ENCODE data around the gene TLX2.

Gene TLX2

DNA sequence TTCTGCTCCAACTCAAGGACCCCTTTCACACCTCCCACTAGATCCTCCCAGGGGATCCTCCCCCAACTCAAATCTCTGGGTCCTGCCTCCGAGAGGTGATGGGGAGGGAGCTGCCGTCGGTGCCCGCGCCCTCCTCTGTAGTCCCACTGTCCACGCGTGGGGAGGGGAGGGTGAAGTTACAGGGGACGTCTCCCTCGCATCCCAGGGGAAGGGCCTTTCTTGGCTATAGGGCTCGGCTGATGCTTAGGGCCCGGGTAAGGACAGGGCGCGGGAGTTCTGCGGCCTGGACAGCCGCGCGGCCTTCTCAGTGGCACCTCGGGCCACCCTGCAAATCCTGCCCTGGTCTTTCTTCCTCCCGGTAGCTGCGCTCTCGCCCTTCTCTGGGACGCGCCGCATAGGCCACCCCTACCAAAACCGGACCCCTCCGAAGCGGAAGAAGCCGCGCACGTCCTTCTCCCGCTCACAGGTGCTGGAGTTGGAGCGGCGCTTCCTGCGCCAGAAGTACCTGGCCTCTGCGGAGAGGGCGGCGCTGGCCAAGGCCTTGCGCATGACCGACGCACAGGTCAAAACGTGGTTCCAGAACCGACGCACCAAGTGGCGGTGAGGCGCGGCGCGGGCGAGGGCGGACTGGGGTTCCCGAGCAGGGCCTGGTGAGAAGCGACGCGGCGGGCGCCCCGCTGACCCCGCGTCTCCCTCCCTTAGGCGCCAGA, 1.2 kb downstream of the TLX2 start:
- peak overlapping the region; percentile 80 for H3K4me3 Mint-ChIP-seq

DNA sequence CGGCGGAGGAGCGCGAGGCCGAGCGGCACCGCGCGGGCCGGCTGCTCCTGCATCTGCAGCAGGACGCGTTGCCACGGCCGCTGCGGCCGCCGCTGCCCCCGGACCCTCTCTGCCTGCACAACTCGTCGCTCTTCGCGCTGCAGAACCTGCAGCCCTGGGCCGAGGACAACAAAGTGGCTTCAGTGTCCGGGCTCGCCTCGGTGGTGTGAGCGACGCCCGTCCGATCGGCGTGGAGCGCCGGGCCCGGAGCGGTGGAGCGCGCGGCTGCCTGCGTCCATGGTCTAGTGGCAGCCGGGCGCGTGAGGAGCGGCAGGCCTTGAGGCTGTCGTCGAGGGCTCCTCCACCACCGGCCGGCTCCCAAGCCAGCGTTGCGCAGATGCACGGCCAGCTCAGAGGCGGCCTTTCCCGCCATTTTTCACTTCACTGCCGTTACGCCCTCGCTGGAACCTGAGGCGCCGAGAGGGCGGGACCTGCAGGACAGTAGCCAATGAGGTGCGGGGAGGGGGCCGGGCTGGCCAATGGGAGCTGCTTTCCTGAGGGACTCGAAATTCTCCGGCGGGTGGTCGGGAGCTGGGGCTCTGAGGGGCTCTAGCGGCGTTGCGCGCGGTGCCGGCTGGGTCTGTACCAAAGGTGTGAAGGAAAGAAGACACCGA, 1.9 kb downstream of the TLX2 start:
- peaks cover 8% of the 10 kb centered on the region for H3K36me3 Mint-ChIP-seq (ENCODE audit: low read depth)
- H3K4me1 Mint-ChIP-seq (ENCODE audit: low read depth): peaks cover 16% of the 10 kb centered on the region
- H3K4me3 Mint-ChIP-seq: peak overlapping the region; percentile 73
- H3K9me3 Mint-ChIP-seq: no peaks in the 10 kb centered on the region
- peak overlapping the region; percentile 37 for H3K27ac Mint-ChIP-seq
- H3K27me3 Mint-ChIP-seq (ENCODE audit: low read depth): peaks cover 81% of the 10 kb centered on the region

More for the DNA sequence above, 1.2 kb downstream of the TLX2 start:
- Mint-ChIP-seq H3K4me1 (ENCODE audit: low read depth) (peaks cover 19% of the 10 kb centered on the region), H3K36me3 (ENCODE audit: low read depth) (peaks cover 8% of the 10 kb centered on the region), H3K9me3 (no peaks in the 10 kb centered on the region), H3K27me3 (ENCODE audit: low read depth) (peaks cover 85% of the 10 kb centered on the region), H3K27ac (no peak overlapping the region)

DNA sequence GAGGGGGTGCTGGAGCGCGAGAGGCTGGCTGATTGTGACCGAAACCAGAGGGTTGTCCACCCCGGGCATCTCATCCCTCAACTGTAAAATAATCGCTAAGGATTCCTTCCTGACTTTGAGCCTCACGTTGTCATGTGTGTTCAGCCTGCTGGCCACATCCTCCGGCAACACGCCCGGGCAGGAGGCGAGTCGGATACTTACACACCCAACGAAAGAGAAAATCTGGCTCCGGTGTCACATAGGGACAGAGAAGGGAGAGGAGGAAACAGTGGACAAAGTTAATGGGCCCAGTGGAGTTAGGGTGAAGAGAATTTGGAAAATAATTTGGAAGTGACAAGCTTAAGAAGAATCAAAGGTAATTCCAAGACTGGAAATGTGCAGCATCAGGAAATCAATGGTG, 2.4 kb downstream of the TLX2 start:
- H3K4me3 Mint-ChIP-seq: peak overlapping the region; percentile 73
- H3K27ac Mint-ChIP-seq: peak overlapping the region; percentile 37
- H3K4me1 Mint-ChIP-seq (ENCODE audit: low read depth): peaks cover 15% of the 10 kb centered on the region
- peaks cover 76% of the 10 kb centered on the region for H3K27me3 Mint-ChIP-seq (ENCODE audit: low read depth)
- no peaks in the 10 kb centered on the region for H3K9me3 Mint-ChIP-seq
- H3K36me3 Mint-ChIP-seq (ENCODE audit: low read depth): peaks cover 8% of the 10 kb centered on the region

DNA sequence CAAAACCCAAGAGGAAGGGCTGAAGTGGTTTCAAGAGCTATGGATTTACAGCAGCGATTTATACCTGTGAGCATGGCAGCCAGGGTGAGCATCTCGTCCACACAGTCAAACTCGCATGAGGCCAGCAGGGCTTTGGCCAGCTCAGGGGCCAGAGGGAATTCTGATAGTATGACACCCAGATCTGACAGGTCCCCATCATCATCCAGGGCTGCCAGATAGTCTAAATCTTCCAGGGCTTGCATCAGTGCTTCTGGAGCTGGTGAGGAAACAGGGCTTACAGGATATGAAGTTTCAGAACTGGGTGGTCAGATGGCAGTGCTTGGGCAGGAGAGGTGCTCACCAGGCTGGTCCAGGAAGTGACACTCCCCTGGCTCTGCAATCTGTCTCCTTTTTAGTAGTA, 8.3 kb downstream of the TLX2 start:
- Mint-ChIP-seq H3K27me3 (ENCODE audit: low read depth) (peaks cover 30% of the 10 kb centered on the region), H3K36me3 (ENCODE audit: low read depth) (peaks cover 19% of the 10 kb centered on the region), H3K27ac (no peak overlapping the region), H3K4me1 (ENCODE audit: low read depth) (peaks cover 12% of the 10 kb centered on the region), H3K4me3 (no peak overlapping the region), H3K9me3 (no peaks in the 10 kb centered on the region)

DNA sequence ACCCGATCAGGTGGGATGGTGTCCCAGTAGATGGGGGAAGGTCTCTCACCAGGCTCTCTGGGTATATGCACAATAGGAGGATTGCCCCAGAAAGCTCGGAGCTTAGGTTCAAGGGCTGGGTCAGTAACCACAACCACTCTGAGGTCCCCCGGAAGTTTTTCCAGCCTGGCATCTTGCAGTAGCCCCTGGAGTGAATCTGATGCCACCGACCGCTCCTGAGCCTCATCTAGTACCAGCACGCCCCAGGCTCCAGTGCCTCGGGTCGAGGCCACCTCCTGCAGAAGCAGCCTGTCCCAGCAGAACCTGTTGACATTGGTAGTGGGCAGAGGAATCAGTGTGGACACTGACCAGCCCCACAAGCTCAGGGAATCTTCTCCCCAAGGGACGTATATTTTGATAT, 9.8 kb downstream of the TLX2 start:
- H3K36me3 Mint-ChIP-seq (ENCODE audit: low read depth): peaks cover 32% of the 10 kb centered on the region
- peaks cover 24% of the 10 kb centered on the region for H3K4me1 Mint-ChIP-seq (ENCODE audit: low read depth)
- H3K27me3 Mint-ChIP-seq (ENCODE audit: low read depth): peaks cover 15% of the 10 kb centered on the region
- H3K9me3 Mint-ChIP-seq: no peaks in the 10 kb centered on the region
- H3K27ac Mint-ChIP-seq: no peak overlapping the region
- H3K4me3 Mint-ChIP-seq: no peak overlapping the region

DNA sequence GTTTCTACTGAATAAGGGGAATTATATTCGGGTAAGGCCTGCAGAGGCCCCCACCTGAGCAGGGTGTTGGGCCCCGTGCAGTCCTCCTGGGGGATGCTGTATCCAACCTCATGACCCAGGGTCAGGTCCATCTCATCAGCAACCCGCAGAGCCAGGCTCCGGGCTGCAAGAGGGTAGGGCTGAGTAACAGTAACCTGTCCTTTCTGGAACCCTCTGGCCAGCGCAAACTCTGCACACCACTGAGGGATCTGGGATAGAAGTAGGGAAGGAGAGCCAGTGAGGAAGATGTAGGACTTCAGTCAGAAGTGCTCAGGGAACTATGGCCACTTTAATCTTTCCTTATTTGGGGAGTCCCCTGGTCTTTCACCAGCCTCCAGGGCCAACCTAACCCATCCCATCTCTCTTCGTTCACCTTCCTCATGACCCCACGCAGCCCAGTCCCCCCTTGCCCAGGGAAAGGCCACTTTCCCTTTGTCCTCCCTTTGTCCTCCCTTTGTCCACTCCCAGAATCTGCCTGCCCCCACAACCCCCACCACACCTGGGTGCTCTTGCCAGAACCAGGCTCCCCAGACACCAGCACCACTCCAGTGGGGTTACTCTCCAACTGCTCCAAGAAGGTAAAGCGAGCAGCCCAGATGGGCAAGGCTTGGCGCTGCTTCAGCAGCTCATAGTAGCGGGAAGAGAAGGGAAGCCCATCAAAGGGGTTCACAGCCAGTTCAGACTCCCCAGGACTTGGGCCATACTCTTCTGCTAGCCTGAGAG, 10.9 kb downstream of the TLX2 start:
- no peaks in the 10 kb centered on the region for H3K9me3 Mint-ChIP-seq
- H3K27ac Mint-ChIP-seq: no peak overlapping the region
- peaks cover 32% of the 10 kb centered on the region for H3K36me3 Mint-ChIP-seq (ENCODE audit: low read depth)
- H3K4me1 Mint-ChIP-seq (ENCODE audit: low read depth): peaks cover 25% of the 10 kb centered on the region
- H3K4me3 Mint-ChIP-seq: no peak overlapping the region
- peaks cover 4% of the 10 kb centered on the region for H3K27me3 Mint-ChIP-seq (ENCODE audit: low read depth)

DNA sequence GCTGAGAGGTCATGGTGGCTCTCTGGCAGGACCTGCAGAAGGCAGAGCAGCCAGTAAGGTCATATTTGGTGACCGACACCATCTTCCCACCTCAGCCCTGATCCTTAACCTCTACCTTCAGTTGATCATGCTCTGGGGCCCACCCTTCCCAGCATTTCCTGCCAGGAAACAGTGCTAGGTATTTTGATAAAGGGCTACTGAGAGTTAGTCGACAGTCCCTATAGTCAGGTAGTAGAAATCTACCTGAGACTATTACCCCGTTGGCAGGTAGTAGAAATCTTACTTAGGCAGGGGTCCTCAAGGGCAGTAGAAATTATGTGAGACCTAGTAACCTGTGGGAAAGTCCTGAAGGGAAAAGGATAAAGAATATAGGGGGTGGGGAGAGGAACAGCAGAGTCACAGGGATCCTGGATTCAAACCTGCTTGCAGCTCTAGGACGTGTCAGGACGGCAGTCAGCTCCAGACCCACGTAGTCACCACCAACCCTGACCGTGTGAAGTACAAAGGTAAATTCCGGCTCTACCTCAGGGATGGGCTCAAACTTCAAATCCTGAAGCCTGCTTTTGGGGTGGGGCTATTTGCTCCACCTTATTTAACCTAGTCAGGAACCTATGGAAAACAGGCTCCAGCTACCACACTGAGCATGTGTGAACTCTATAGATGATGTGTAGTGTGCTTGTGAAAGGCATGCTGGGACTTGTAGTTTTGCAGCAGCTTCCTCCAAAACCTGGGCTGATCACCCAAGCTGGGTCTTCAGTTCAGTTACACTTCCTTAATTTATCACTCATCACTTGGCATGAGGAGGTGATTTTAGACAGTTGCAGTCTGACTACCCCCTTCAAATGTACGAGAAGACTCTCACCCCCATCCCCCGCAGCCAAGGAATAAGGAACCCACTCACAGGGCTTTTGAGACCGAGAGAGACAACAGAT, 11.7 kb downstream of the TLX2 start, which contains the start of gene DQX1:
Gene DQX1, minus strand, starts transcription at position 515 of the 932 bp plus-strand sequence. Its CDS starts 502 bp downstream, at position 13.
- peaks cover 34% of the 10 kb centered on the region for H3K36me3 Mint-ChIP-seq (ENCODE audit: low read depth)
- peaks cover 27% of the 10 kb centered on the region for H3K4me1 Mint-ChIP-seq (ENCODE audit: low read depth)
- H3K27me3 Mint-ChIP-seq (ENCODE audit: low read depth): no peaks in the 10 kb centered on the region
- H3K27ac Mint-ChIP-seq: peak within 1 kb of the TSS; percentile 7
- H3K4me3 Mint-ChIP-seq: peak within 1 kb of the TSS; percentile 11
- H3K9me3 Mint-ChIP-seq: no peaks in the 10 kb centered on the region

DNA sequence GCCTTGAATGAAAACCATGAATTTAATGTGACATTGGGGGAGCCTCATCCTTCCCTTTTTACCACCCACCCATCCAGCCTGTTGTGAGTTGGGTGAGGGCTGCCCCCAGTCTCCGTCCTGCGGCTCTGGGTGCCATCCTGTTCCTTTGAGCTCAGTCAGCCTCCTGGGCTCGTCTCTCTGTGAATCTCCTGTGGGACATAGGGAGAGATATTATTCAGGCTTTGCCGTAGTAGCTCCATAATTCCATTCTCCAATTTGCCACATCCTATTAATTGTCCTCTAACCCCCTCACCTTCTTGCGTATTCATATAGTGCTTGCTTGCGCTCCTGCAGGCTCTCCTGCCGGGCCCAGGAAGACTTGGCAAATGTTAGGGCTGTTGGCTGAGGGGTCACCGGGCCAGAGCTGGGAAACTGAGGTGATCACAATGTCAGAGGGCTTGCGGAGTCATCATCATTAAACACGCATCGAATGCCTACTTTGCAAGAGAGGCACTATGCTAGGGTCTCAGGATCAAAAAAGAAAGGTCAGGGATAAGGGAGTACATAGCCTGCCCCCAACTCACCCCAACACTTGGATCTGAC, 12.5 kb downstream of the TLX2 start:
- H3K4me1 Mint-ChIP-seq (ENCODE audit: low read depth): peaks cover 35% of the 10 kb centered on the region
- peak overlapping the region; percentile 7 for H3K27ac Mint-ChIP-seq
- H3K27me3 Mint-ChIP-seq (ENCODE audit: low read depth): no peaks in the 10 kb centered on the region
- no peaks in the 10 kb centered on the region for H3K9me3 Mint-ChIP-seq
- H3K4me3 Mint-ChIP-seq: no peak overlapping the region
- H3K36me3 Mint-ChIP-seq (ENCODE audit: low read depth): peaks cover 35% of the 10 kb centered on the region

DNA sequence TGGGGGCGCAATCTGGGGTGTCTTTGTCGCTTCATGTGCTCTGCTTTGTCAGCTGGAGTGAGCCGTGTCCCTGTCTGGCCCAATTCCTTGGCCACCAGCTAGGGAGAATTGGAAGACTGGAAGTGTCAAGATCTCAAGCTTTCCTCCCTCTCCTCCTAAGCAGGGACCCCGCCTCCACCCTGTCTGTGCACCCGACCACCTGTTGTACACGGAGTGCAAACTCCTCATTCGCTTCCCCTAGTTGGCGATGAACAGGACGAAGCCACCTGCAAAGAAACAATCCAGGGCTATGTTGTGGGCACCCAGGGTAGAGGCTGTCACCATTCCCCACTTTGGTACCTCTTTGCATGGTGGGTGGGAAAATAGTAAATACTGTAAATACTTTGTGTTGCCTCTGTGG, 13.5 kb downstream of the TLX2 start:
- peak overlapping the region; percentile 96 for H3K27ac Mint-ChIP-seq

DNA sequence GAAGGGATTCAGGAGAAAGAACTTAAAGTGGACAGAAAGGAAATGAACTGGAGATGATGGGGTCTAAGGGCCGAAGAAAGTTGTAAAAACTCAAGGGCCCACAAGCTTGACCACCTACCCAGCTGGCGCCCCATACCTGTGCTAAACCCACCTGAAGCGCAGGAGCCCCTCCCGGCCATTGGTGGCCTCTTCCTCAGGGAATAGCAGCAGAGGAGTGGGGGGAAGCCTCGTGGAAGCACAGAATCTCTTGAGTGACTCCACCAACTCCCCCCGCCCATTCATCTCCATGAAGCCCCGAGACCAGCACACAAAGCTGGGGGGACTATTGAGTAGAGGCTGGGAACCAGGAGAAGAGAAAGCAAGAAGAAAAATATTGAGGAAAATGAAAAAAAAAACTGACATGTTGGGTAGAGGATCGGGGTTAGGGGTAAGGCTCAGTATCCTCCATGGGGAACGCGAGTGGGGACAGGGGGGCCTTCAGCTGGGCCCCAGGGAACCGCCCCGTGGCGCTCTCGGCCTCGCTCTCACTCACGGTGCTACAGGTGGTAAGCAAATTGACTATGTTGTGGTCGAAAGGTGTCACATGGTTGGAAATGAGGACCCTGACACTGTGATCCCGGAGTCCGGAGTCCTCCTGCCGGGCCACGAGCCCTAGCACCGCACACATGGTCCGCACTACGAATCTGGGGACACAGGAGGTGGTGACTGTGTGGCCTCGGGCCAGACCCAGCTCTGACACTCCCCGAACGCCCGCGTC, 14.5 kb downstream of the TLX2 start:
- no peaks in the 10 kb centered on the region for H3K27me3 Mint-ChIP-seq (ENCODE audit: low read depth)
- H3K9me3 Mint-ChIP-seq: no peaks in the 10 kb centered on the region
- peak overlapping the region; percentile 96 for H3K27ac Mint-ChIP-seq
- H3K4me1 Mint-ChIP-seq (ENCODE audit: low read depth): peaks cover 46% of the 10 kb centered on the region
- H3K4me3 Mint-ChIP-seq: peak overlapping the region; percentile 97
- H3K36me3 Mint-ChIP-seq (ENCODE audit: low read depth): peaks cover 42% of the 10 kb centered on the region

More for the DNA sequence above, 13.5 kb downstream of the TLX2 start:
- H3K27me3 Mint-ChIP-seq (ENCODE audit: low read depth): no peaks in the 10 kb centered on the region
- peaks cover 45% of the 10 kb centered on the region for H3K4me1 Mint-ChIP-seq (ENCODE audit: low read depth)
- H3K9me3 Mint-ChIP-seq: no peaks in the 10 kb centered on the region
- H3K4me3 Mint-ChIP-seq: peak overlapping the region; percentile 97
- peaks cover 42% of the 10 kb centered on the region for H3K36me3 Mint-ChIP-seq (ENCODE audit: low read depth)

DNA sequence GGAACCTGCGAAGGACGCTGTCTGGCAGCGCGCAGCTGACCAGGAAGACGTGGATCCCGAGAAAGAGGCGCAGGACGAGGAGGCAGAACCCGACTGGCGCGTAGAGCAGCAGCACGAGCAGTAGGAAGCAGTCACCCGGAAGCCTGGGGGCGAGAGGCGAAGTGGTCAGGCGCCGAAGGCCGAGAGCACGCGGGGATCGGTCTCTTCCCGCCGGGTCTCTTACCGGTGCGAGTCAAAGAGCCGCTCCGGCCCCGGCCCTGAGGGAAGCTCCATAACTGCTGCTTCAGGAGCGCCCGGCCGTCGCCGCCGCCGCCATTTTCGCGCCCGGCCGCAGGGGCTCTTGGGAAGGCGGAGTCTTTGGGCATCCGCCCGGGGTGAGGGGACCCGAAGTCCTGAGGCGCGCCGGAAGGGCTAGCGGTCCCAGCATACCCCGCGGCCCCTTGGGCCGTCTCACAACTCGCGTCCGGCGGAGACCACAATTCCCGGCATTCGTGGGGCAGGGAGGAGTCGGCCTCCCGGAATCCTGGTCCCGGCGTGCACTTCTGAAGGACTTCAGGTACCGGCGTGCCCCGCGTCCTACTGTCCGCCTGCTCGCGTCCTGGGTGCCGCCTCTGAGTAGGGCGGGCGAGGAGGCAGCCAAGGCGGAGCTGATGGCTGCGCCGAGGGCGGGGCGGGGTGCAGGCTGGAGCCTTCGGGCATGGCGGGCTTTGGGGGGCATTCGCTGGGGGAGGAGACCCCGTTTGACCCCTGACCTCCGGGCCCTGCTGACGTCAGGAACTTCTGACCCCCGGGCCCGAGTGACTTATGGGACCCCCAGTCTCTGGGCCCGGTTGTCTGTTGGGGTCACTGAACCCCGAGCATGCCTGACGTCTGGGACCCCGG, 15.3 kb downstream of the TLX2 start, which contains the start of the genes AUP1 and HTRA2:
Gene AUP1, minus strand, starts transcription at position 350 of the 882 bp plus-strand sequence. Its CDS starts 77 bp downstream, at position 273.
Gene HTRA2, plus strand, starts transcription at position 577 of the 882 bp plus-strand sequence. Its CDS starts 74 bp downstream, at position 651.
- H3K27me3 Mint-ChIP-seq (ENCODE audit: low read depth): no peaks in the 10 kb centered on the region
- peak within 1 kb of the TSS; percentile 97 for H3K4me3 Mint-ChIP-seq
- peaks cover 48% of the 10 kb centered on the region for H3K4me1 Mint-ChIP-seq (ENCODE audit: low read depth)
- no peaks in the 10 kb centered on the region for H3K9me3 Mint-ChIP-seq
- peaks cover 45% of the 10 kb centered on the region for H3K36me3 Mint-ChIP-seq (ENCODE audit: low read depth)
- peak within 1 kb of the TSS; percentile 96 for H3K27ac Mint-ChIP-seq
